Measurements from ENCODE around the gene CHRM1. TPM values are rescaled to one million over a fixed set of nuclear protein-coding genes. Genes with fewer than 3 reads are reported as not detected.

Gene CHRM1
- total RNA-seq, 2 donors from 2014 or later: 0.84 to 0.98 TPM

Other genes with a start within 250 kb of the CHRM1 start
- 10 to 100 TPM; 13.2 to 13.3 TPM for gene UQCC3, start 249.7 kb downstream of the CHRM1 start, total RNA-seq
- 10 to 100 TPM in 1 of 2 donors, 1 to 10 TPM in 1; 6.5 to 12.8 TPM for gene LBHD1, start 249.1 kb downstream of the CHRM1 start, total RNA-seq
- 10 to 100 TPM; 66.9 to 88.9 TPM for gene UBXN1, start 242.3 kb downstream of the CHRM1 start, total RNA-seq
- 1 to 10 TPM; 2.2 to 3.6 TPM for gene LRRN4CL, start 231.8 kb downstream of the CHRM1 start, total RNA-seq
- 10 to 100 TPM; 38.8 to 53.2 TPM for gene BSCL2, start 213.9 kb downstream of the CHRM1 start, total RNA-seq
- gene GNG3, start 213.7 kb downstream of the CHRM1 start, total RNA-seq: under 1 TPM in 1 of 2 donors, not detected in 1; 0.81 TPM
- gene HNRNPUL2, start 193.9 kb downstream of the CHRM1 start, total RNA-seq: 10 to 100 TPM; 47.5 to 54.2 TPM
- gene TTC9C, start 192.9 kb downstream of the CHRM1 start, total RNA-seq: 10 to 100 TPM; 27.3 to 34.9 TPM
- 10 to 100 TPM; 11.5 to 14.5 TPM for gene ZBTB3, start 167.2 kb downstream of the CHRM1 start, total RNA-seq
- 10 to 100 TPM; 39.9 to 42.1 TPM for gene POLR2G, start 159.8 kb downstream of the CHRM1 start, total RNA-seq
- 10 to 100 TPM; 16.9 to 18.3 TPM for gene TAF6L, start 150.0 kb downstream of the CHRM1 start, total RNA-seq
- 10 to 100 TPM; 50.9 to 58.2 TPM for gene TMEM179B, start 134.0 kb downstream of the CHRM1 start, total RNA-seq
- 10 to 100 TPM; 18.5 to 22.6 TPM for gene TMEM223, start 129.4 kb downstream of the CHRM1 start, total RNA-seq
- gene NXF1, start 115.9 kb downstream of the CHRM1 start, total RNA-seq: 10 to 100 TPM; 50.4 to 51.0 TPM
- 10 to 100 TPM; 37.7 to 39.6 TPM for gene STX5, start 89.3 kb downstream of the CHRM1 start, total RNA-seq
- not detected for gene TEX54, start 88.5 kb downstream of the CHRM1 start, total RNA-seq
- gene WDR74, start 81.8 kb downstream of the CHRM1 start, total RNA-seq: 10 to 100 TPM; 31.3 to 38.9 TPM
- 100 to 1,000 TPM in 1 of 2 donors, 10 to 100 TPM in 1; 98.8 to 107 TPM for gene SLC3A2, start 40.5 kb downstream of the CHRM1 start, total RNA-seq
- not detected for gene SLC22A6, start 63.6 kb upstream of the CHRM1 start, total RNA-seq
- not detected for gene SLC22A8, start 94.5 kb upstream of the CHRM1 start, total RNA-seq
- not detected for gene SLC22A24, start 222.9 kb upstream of the CHRM1 start, total RNA-seq